Liver (tissue), 9 donors: ENCODE measurements around the gene NDC80. TPM values are rescaled to one million over a fixed set of nuclear protein-coding genes. Genes with fewer than 3 reads are reported as not detected.
A peak's percentile ranks its signal among the peaks of the same experiment; 100 is the strongest.
"Not testable (repeated sequence)": the region's sequence is repeated elsewhere in the genome, so short reads cannot be mapped to it uniquely, and the experiment has no call there.

Source experiments
- DNase-seq: peaks from one replicate; pipeline ENCODE4 v3.0.0-alpha.2; 2017; ENCODE audit warnings: low spot score
- H3K27ac ChIP-seq, 2 donors: one replicate each; pipeline ENCODE4 v1.7.0; 2013; ENCODE audit warnings: inconsistent platforms in 2 of 2, low read length in 2 of 2, control low read depth in 1 of 2, low read depth in 1 of 2, mild to moderate bottlenecking in 1 of 2
- H3K27me3 ChIP-seq, 4 donors: one replicate each; pipeline versions ENCODE4 v1.6.1 to v1.7.0; 2013; ENCODE audit warnings: low read length in 3 of 4, inconsistent platforms in 1 of 4, mild to moderate bottlenecking in 1 of 4, moderate library complexity in 1 of 4; ENCODE audit not compliant: control insufficient read depth in 4 of 4, insufficient read depth in 4 of 4
- H3K36me3 ChIP-seq, 4 donors: one replicate each; pipeline versions ENCODE4 v1.6.1 to v1.7.0; 2013; ENCODE audit warnings: low read length in 3 of 4, mild to moderate bottlenecking in 3 of 4, low read depth in 1 of 4, moderate library complexity in 1 of 4; ENCODE audit not compliant: control insufficient read depth in 4 of 4, insufficient read depth in 3 of 4
- H3K4me1 ChIP-seq, 4 donors: one replicate each; pipeline versions ENCODE4 v1.6.1 to v1.7.0; 2013; ENCODE audit warnings: low read length in 3 of 4, mild to moderate bottlenecking in 3 of 4, moderate library complexity in 1 of 4; ENCODE audit not compliant: control insufficient read depth in 4 of 4, insufficient read depth in 4 of 4
- H3K4me3 ChIP-seq, 3 donors: one replicate each; pipeline versions ENCODE4 v1.6.1 to v1.7.0; 2013; ENCODE audit warnings: low read length in 3 of 3, control low read depth in 1 of 3, low read depth in 1 of 3, mild to moderate bottlenecking in 1 of 3
- H3K9ac ChIP-seq, 2 donors: one replicate each; pipeline ENCODE4 v1.7.0; 2013; ENCODE audit warnings: low read length in 2 of 2, mild to moderate bottlenecking in 2 of 2, moderate library complexity in 2 of 2, control low read depth in 1 of 2, low read depth in 1 of 2
- H3K9me3 ChIP-seq, 4 donors: one replicate each; pipeline versions ENCODE4 v1.6.1 to v1.7.0; 2013; ENCODE audit warnings: low read length in 3 of 4; ENCODE audit not compliant: control insufficient read depth in 4 of 4
- ATF3 ChIP-seq: IDR thresholded peaks from 2 replicates; pipeline ENCODE4 v1.6.1; 2016; ENCODE audit warnings: antibody characterized with exemption
- FOXA1 ChIP-seq: IDR thresholded peaks from 2 replicates; pipeline ENCODE4 v1.6.1; 2016; ENCODE audit warnings: antibody characterized with exemption
- FOXA2 ChIP-seq: IDR thresholded peaks from 2 replicates; pipeline ENCODE4 v1.6.1; 2016; ENCODE audit warnings: antibody characterized with exemption
- GABPA ChIP-seq, 2 donors: IDR thresholded peaks in 1 of 2; conservative IDR thresholded peaks in 1 of 2; 2 replicates each; pipeline ENCODE4 v1.6.1; 2016; ENCODE audit warnings: antibody characterized with exemption in 2 of 2, mild to moderate bottlenecking in 1 of 2, moderate library complexity in 1 of 2
- JUND ChIP-seq, 2 donors: IDR thresholded peaks; 2 replicates each; pipeline ENCODE4 v1.6.1; 2016; ENCODE audit warnings: antibody characterized with exemption in 2 of 2
- RAD21 ChIP-seq, 2 donors: IDR thresholded peaks; 2 replicates each; pipeline ENCODE4 v1.6.1; 2016; ENCODE audit warnings: antibody characterized with exemption in 2 of 2, mild to moderate bottlenecking in 2 of 2
- YY1 ChIP-seq: IDR thresholded peaks from 2 replicates; pipeline ENCODE4 v1.6.1; 2016; ENCODE audit warnings: antibody characterized with exemption, mild to moderate bottlenecking
- WGBS: extraction: QIAGEN DNeasy Blood & Tissue Kit; methylation state at CpG from one replicate; pipeline ENCODE4 v1.1.7; 2013; 5-methylcytosine and 5-hydroxymethylcytosine counted together
- polyA plus RNA-seq, 2 donors: library from polyadenylated mRNA; stranded (reverse) in 1 of 2; unstranded in 1 of 2; fragments of 200-250 nt in 1 of 2; fragments of >200 nt in 1 of 2; fragmentation: Nextera tagmentation in 1 of 2; extraction: Ambion mirVana in 1 of 2; gene quantifications; one replicate each; pipeline versions ENCODE4 v1.2.1 to v1.2.3, GENCODE V29; 2013 to 2015
- total RNA-seq, 2 donors: library from RNA; depleted of rRNA; stranded (reverse); fragments of >200 nt; gene quantifications; one replicate each; pipeline ENCODE4 v1.2.3, GENCODE V29; 2014
- TF ChIP-seq, protein P1 (sequence below): fragments of 150-350 bp; IDR thresholded peaks from 2 replicates; pipeline ENCODE4 v1.5.1; 2017; ENCODE audit warnings: improper control_type of control experiment, low read depth, low read length; ENCODE audit not compliant: missing input control
- donor health status: healthy.
- donor health status: healthy.
- donor health status: healthy.
- donor health status: healthy.
- donor health status: healthy.

NDC80 gene
- total and polyA plus RNA-seq, 4 donors, result 0.08 to 33.8 (median 1.0) TPM

DNA sequence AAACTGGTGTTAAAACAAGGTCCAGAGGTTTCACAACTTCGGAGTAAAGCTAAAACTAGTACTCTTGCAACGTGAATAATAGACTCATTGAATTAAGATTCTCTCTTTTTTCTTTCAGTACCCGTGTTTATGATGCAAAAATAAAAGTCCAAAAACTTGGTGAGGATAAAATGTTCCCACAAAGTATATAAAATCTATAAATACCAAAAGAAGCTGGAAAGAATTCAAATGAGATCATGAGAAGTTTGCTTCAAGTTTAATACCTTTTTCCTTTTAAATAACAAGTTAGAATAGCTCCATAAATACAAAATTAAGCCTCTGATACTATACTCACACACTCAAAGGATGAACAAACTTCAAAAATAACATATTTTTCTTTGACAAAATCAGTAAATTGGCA lies 34.1 kb upstream of the NDC80 start:
- H3K9me3 ChIP-seq, result no peaks in the 10 kb centered on the region
- H3K27ac ChIP-seq, result no peak overlapping the region
- H3K36me3 ChIP-seq, result no peaks in the 10 kb centered on the region
- H3K4me1 ChIP-seq, result no peaks in the 10 kb centered on the region
- H3K27me3 ChIP-seq, result no peaks in the 10 kb centered on the region
- TF ChIP-seq YY1 (no peak), FOXA1 (no peak), ATF3 (no peak)
- WGBS, result 62% methylated on average over 3 of the region's 3 CpGs
- H3K9ac ChIP-seq, result no peak overlapping the region
- no peak overlapping the region for H3K4me3 ChIP-seq
- DNase-seq, result no peak

DNA sequence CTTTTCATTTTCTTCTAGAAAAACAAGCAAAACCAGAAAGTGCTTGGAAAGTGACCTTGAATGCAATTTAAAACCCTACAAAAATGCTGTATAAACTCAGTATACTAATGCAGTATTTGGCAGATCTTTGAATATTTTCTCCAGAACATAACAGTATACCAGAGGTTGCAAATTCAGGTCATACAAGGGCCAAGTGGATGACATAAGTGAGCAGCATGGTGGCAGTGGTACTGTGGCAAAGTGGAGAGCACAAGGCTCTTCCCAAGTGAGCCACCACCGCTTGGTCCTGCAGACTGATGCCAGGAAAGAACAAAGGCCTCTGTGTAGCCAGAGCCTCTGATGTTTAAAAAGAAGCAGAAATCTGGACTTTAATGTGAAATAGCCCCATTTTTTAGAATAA lies 33.1 kb upstream of the NDC80 start:
- Histone ChIP-seq H3K4me3 (no peak overlapping the region), H3K4me1 (no peaks in the 10 kb centered on the region), H3K9ac (no peak overlapping the region), H3K27ac (no peak overlapping the region), H3K27me3 (no peaks in the 10 kb centered on the region), H3K9me3 (no peaks in the 10 kb centered on the region), H3K36me3 (no peaks in the 10 kb centered on the region)
- no peak for TF ChIP-seq GABPA (IDR thresholded peaks at IDR 0.05 in 1 of 2, conservative IDR thresholded peaks at IDR 0.05 in 1 of 2)
- 97% methylated on average over 1 of the region's 1 CpG for WGBS
- no peak for DNase-seq

DNA sequence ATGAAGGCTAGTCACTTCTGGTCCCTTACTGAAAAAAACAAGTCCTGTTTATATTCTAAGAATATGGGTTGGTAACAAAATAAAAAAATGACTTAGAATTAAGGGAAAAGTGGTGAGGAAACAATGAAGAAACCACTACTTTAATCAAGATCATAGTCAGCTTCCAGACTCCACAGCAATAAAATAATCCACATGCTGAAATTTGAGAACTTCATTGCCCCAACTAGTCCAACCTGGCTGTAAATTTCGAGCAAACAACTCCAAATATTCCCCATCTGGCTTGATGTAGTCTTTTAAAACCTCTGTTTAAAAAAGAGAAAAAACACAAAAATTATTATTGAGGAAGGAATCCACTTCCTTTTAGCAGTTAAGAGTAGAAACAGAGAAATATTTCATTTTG lies 32.5 kb upstream of the NDC80 start:
- 80% methylated on average over 1 of the region's 1 CpG for WGBS
- Histone ChIP-seq H3K4me1 (no peaks in the 10 kb centered on the region), H3K9me3 (no peaks in the 10 kb centered on the region), H3K27ac (no peak overlapping the region), H3K36me3 (no peaks in the 10 kb centered on the region), H3K27me3 (no peaks in the 10 kb centered on the region), H3K4me3 (no peak overlapping the region), H3K9ac (no peak overlapping the region)
- no peak for TF ChIP-seq JUND (IDR thresholded peaks at IDR 0.05)
- DNase-seq, result no peak

- no peak for TF ChIP-seq FOXA2
- Histone ChIP-seq H3K4me1 (no peaks in the 10 kb centered on the region), H3K27me3 (no peaks in the 10 kb centered on the region), H3K27ac (no peak overlapping the region), H3K9ac (no peak overlapping the region), H3K36me3 (no peaks in the 10 kb centered on the region), H3K4me3 (no peak overlapping the region), H3K9me3 (no peaks in the 10 kb centered on the region)
- whole genome bisulfite sequencing, result 95% methylated on average over 4 of the region's 4 CpGs
- no peak for DNase-seq
Observed at GRCh38 chr18:2540575-2540974, 30.8 kb upstream of the NDC80 start.

- H3K36me3 ChIP-seq, DNase-seq, H3K4me1 ChIP-seq, H3K9me3 ChIP-seq, H3K27ac ChIP-seq, H3K27me3 ChIP-seq, H3K9ac ChIP-seq, H3K4me3 ChIP-seq: not testable (repeated sequence)
- WGBS, result no CpG with 5 or more reads among the region's 3 CpGs
- TF ChIP-seq RAD21 (IDR thresholded peaks at IDR 0.05), result peak; percentile 76 to 77
- TF ChIP-seq, protein P1, sequence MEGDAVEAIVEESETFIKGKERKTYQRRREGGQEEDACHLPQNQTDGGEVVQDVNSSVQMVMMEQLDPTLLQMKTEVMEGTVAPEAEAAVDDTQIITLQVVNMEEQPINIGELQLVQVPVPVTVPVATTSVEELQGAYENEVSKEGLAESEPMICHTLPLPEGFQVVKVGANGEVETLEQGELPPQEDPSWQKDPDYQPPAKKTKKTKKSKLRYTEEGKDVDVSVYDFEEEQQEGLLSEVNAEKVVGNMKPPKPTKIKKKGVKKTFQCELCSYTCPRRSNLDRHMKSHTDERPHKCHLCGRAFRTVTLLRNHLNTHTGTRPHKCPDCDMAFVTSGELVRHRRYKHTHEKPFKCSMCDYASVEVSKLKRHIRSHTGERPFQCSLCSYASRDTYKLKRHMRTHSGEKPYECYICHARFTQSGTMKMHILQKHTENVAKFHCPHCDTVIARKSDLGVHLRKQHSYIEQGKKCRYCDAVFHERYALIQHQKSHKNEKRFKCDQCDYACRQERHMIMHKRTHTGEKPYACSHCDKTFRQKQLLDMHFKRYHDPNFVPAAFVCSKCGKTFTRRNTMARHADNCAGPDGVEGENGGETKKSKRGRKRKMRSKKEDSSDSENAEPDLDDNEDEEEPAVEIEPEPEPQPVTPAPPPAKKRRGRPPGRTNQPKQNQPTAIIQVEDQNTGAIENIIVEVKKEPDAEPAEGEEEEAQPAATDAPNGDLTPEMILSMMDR, result peak; percentile 62
Observed at GRCh38 chr18:2541925-2542563, 29.3 kb upstream of the NDC80 start.
